ENCODE measurements around the gene RIT1. TPM values are rescaled to one million over a fixed set of nuclear protein-coding genes. Genes with fewer than 3 reads are reported as not detected.
A peak's percentile ranks its signal among the peaks of the same experiment; 100 is the strongest.

RIT1 gene
- total and polyA plus RNA-seq, 2 of the 13 experiments (the other 11 are each of a cell fraction or from before 2014, with no cell fraction given), result 12.2 to 32.2 TPM

DNA sequence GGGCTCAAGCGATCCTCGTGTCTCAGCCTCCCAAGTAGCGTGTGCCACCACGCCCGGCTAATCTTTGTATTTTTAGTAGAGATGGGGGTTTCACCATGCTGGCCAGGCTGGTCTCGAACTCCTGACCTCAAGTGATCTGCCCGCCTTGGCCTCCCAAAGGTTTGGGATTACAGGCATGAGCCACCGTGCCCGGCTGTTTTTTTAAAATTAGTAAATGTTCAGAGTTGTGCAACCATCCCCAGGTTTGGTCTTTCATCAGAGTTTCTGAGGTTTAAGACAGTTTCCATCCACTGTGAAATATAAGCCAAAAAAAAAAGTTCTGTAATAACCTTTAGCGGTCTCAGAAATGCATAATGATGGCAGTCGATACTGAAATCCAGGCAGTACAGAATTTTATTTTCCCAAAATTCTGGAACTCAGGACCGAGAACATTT, 52.3 kb downstream of the RIT1 start (continued):
- TF ChIP-seq, protein P1, sequence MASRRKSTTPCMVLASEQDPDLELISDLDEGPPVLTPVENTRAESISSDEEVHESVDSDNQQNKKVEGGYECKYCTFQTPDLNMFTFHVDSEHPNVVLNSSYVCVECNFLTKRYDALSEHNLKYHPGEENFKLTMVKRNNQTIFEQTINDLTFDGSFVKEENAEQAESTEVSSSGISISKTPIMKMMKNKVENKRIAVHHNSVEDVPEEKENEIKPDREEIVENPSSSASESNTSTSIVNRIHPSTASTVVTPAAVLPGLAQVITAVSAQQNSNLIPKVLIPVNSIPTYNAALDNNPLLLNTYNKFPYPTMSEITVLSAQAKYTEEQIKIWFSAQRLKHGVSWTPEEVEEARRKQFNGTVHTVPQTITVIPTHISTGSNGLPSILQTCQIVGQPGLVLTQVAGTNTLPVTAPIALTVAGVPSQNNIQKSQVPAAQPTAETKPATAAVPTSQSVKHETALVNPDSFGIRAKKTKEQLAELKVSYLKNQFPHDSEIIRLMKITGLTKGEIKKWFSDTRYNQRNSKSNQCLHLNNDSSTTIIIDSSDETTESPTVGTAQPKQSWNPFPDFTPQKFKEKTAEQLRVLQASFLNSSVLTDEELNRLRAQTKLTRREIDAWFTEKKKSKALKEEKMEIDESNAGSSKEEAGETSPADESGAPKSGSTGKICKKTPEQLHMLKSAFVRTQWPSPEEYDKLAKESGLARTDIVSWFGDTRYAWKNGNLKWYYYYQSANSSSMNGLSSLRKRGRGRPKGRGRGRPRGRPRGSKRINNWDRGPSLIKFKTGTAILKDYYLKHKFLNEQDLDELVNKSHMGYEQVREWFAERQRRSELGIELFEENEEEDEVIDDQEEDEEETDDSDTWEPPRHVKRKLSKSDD (CRISPR knock-in tag; IDR thresholded peaks at IDR 0.05; ENCODE audit: low read depth), result no peak
- TF ChIP-seq CHD4 (IDR thresholded peaks at IDR 0.05; ENCODE audit: borderline replicate concordance, low read length) (peak; percentile 92; the same call in 1 of the 2 replicates), PAWR (CRISPR knock-in tag; IDR thresholded peaks at IDR 0.05; ENCODE audit: borderline replicate concordance) (no peak), XRCC5 (optimal IDR thresholded peaks at IDR 0.05; ENCODE audit: low read length) (no peak), ZNF232 (CRISPR knock-in tag; IDR thresholded peaks at IDR 0.05; ENCODE audit: borderline replicate concordance) (no peak), ZNF333 (CRISPR knock-in tag; IDR thresholded peaks at IDR 0.05; ENCODE audit: borderline replicate concordance) (no peak), NFE2 (CRISPR knock-in tag; IDR thresholded peaks at IDR 0.05) (no peak), POGZ (CRISPR knock-in tag; IDR thresholded peaks at IDR 0.05) (peak; percentile 23; the same call in 1 of the 2 replicates), ZNF777 (CRISPR knock-in tag; IDR thresholded peaks at IDR 0.05) (no peak), TBX2 (CRISPR knock-in tag; IDR thresholded peaks at IDR 0.05; ENCODE audit: borderline replicate concordance) (no peak), WIZ (CRISPR knock-in tag; IDR thresholded peaks at IDR 0.05) (no peak), SSRP1 (CRISPR knock-in tag; IDR thresholded peaks at IDR 0.05) (no peak), EEA1 (CRISPR knock-in tag; IDR thresholded peaks at IDR 0.05; ENCODE audit: borderline replicate concordance) (no peak)
- TF ChIP-seq, protein P2, sequence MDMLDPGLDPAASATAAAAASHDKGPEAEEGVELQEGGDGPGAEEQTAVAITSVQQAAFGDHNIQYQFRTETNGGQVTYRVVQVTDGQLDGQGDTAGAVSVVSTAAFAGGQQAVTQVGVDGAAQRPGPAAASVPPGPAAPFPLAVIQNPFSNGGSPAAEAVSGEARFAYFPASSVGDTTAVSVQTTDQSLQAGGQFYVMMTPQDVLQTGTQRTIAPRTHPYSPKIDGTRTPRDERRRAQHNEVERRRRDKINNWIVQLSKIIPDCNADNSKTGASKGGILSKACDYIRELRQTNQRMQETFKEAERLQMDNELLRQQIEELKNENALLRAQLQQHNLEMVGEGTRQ (IDR thresholded peaks at IDR 0.05; ENCODE audit: low read depth, low read length), result no peak
- TF ChIP-seq, protein P2 (CRISPR knock-in tag; IDR thresholded peaks at IDR 0.05; ENCODE audit: borderline replicate concordance), result no peak
- TF ChIP-seq, protein P3, sequence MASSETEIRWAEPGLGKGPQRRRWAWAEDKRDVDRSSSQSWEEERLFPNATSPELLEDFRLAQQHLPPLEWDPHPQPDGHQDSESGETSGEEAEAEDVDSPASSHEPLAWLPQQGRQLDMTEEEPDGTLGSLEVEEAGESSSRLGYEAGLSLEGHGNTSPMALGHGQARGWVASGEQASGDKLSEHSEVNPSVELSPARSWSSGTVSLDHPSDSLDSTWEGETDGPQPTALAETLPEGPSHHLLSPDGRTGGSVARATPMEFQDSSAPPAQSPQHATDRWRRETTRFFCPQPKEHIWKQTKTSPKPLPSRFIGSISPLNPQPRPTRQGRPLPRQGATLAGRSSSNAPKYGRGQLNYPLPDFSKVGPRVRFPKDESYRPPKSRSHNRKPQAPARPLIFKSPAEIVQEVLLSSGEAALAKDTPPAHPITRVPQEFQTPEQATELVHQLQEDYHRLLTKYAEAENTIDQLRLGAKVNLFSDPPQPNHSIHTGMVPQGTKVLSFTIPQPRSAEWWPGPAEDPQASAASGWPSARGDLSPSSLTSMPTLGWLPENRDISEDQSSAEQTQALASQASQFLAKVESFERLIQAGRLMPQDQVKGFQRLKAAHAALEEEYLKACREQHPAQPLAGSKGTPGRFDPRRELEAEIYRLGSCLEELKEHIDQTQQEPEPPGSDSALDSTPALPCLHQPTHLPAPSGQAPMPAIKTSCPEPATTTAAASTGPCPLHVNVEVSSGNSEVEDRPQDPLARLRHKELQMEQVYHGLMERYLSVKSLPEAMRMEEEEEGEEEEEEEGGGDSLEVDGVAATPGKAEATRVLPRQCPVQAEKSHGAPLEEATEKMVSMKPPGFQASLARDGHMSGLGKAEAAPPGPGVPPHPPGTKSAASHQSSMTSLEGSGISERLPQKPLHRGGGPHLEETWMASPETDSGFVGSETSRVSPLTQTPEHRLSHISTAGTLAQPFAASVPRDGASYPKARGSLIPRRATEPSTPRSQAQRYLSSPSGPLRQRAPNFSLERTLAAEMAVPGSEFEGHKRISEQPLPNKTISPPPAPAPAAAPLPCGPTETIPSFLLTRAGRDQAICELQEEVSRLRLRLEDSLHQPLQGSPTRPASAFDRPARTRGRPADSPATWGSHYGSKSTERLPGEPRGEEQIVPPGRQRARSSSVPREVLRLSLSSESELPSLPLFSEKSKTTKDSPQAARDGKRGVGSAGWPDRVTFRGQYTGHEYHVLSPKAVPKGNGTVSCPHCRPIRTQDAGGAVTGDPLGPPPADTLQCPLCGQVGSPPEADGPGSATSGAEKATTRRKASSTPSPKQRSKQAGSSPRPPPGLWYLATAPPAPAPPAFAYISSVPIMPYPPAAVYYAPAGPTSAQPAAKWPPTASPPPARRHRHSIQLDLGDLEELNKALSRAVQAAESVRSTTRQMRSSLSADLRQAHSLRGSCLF (CRISPR knock-in tag; IDR thresholded peaks at IDR 0.05; ENCODE audit: borderline replicate concordance), result no peak
- TF ChIP-seq, protein P4, sequence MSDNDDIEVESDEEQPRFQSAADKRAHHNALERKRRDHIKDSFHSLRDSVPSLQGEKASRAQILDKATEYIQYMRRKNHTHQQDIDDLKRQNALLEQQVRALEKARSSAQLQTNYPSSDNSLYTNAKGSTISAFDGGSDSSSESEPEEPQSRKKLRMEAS (IDR thresholded peaks at IDR 0.05), result 0 out of 2 replicates have a peak, but pooled peaks have one; percentile 20
- TF ChIP-seq, protein P5, sequence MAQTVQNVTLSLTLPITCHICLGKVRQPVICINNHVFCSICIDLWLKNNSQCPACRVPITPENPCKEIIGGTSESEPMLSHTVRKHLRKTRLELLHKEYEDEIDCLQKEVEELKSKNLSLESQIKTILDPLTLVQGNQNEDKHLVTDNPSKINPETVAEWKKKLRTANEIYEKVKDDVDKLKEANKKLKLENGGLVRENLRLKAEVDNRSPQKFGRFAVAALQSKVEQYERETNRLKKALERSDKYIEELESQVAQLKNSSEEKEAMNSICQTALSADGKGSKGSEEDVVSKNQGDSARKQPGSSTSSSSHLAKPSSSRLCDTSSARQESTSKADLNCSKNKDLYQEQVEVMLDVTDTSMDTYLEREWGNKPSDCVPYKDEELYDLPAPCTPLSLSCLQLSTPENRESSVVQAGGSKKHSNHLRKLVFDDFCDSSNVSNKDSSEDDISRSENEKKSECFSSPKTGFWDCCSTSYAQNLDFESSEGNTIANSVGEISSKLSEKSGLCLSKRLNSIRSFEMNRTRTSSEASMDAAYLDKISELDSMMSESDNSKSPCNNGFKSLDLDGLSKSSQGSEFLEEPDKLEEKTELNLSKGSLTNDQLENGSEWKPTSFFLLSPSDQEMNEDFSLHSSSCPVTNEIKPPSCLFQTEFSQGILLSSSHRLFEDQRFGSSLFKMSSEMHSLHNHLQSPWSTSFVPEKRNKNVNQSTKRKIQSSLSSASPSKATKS (CRISPR knock-in tag; IDR thresholded peaks at IDR 0.05), result 0 out of 2 replicates have a peak, but pooled peaks have one; percentile 55
